ENCODE results near the gene RAD50. TPM values are rescaled to one million over a fixed set of nuclear protein-coding genes. Genes with fewer than 3 reads are reported as not detected.

Gene RAD50
- polyA plus RNA-seq, 1 of the 3 experiments (the other 2 are of a cell fraction), result 20.0 TPM

DNA sequence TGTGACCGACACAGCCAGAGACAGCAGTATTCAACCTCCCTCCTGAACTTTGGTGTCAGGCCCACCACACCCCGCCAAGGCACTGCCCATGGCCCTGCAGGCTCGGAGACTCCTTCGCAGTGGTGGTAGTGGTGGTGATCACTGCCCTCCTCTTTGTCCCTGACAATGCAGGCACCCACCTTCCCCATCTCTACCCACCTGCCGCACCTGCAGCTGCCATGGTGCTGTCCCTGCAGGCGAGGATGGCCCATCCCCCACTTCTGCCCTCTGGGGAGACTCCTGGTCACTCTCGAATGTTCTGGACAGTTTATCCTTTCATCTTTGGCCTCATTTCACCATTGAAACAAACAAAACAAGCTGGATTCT lies 112.7 kb downstream of the RAD50 start:
- ChIA-PET POLR2A (no interaction called here), CTCF (interaction anchor here (0.7 kb wide), 1 partner anchor 18 kb away, joined by 3 read pairs; no protein-coding TSS in a partner anchor)
- no peak overlapping the region for H3K9ac ChIP-seq
- 81% methylated on average over 4 of the region's 7 CpGs for WGBS (ENCODE audit: low lambda C conversion rate)
- no peaks in the 10 kb centered on the region for H3K27me3 ChIP-seq (ENCODE audit: insufficient read depth)
- no peak for DNase-seq
- H3K79me2 ChIP-seq (ENCODE audit: insufficient read depth), result no peaks in the 10 kb centered on the region
- no peaks in the 10 kb centered on the region for H3K9me2 ChIP-seq
- H3K4me3 ChIP-seq (ENCODE audit: low read depth in 2 of 2, low read length in 1 of 2), result no peak overlapping the region
- no peak for TF ChIP-seq ELF1 (IDR thresholded peaks at IDR 0.05)
- H3K36me3 ChIP-seq (replicated peaks in 1 of 2; ENCODE audit: control insufficient read depth in 1 of 2, insufficient read depth in 2 of 2, low read length in 1 of 2), result no peaks in the 10 kb centered on the region
- H4K20me1 ChIP-seq (ENCODE audit: insufficient read depth), result no peaks in the 10 kb centered on the region
- H3F3A ChIP-seq (replicated peaks; ENCODE audit: insufficient read depth), result peaks cover 5% of the 10 kb centered on the region
- H3K27ac ChIP-seq (ENCODE audit: low read depth in 2 of 2, low read length in 1 of 2), result no peak overlapping the region
- H2AFZ ChIP-seq (ENCODE audit: low read depth), result no peak overlapping the region
- H3K4me2 ChIP-seq, result no peak overlapping the region
- peaks cover 3 to 5% of the 10 kb centered on the region in 2 experiments; a peak in 2 of 4 replicates for H3K4me1 ChIP-seq (ENCODE audit: control insufficient read depth in 1 of 2, insufficient read depth in 2 of 2, low read depth in 1 of 2, low read length in 1 of 2)
- H3K9me3 ChIP-seq, result no peaks in the 10 kb centered on the region

DNA sequence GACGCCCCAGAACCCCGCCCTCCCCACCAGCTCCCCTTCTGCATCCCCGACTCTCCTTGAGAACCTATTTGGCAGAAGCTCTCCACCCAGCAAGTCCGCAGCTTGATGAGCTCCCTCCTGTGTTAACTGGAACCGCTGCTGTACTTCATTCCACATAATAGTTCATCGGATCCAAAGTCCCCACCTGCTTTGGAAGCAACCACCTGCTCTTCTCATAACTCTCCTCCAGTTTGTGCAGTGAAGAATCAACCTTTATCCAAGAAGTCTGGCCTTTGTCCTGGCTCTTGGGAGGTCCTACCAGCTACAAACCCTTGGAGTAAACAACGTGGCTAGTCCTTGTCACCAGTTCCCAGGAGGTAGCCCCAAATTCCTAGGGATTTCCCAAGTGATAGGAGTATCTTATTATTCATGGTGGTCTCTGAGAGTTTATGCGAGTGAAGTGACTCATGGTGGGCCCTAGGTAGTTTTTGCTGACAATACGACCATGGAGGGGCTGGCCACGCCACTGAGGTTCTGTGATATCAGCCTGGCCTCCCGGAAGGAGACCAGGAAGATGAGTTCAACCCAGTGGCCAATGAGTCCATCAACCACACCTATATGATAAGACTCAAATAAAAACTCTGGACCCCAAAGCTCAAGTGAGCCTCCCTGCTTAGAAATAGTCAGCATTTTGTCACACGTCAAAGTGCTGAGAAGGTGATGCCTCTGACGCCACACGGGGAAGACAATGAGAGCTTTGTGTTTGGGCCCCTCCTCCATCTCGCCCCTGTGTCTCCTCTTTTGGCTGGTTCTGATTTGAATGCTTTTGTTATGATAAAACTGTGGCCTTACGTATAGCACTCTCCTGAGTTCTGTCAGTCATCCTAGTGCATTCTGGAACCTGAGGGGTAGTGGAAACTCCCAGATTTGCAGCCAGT lies 113.4 kb downstream of the RAD50 start:
- H3K27me3 ChIP-seq (ENCODE audit: insufficient read depth), result no peaks in the 10 kb centered on the region
- ChIA-PET CTCF (interaction anchor here (0.7 to 0.8 kb wide), 2 partner anchors 11 to 18 kb away, joined by 3 read pairs; no protein-coding TSS in a partner anchor), POLR2A (no interaction called here)
- no peaks in the 10 kb centered on the region for H3K9me3 ChIP-seq
- no peak overlapping the region for H3K4me2 ChIP-seq
- TF ChIP-seq NFIC (IDR thresholded peaks at IDR 0.05; ENCODE audit: borderline replicate concordance) (no peak), EP300 (IDR thresholded peaks at IDR 0.05; ENCODE audit: borderline replicate concordance in 1 of 2, low read depth in 1 of 2, low read length in 1 of 2) (no peak), RFX5 (IDR thresholded peaks at IDR 0.05; ENCODE audit: low read length) (no peak)
- H2AFZ ChIP-seq (ENCODE audit: low read depth), result no peak overlapping the region
- H3F3A ChIP-seq (replicated peaks; ENCODE audit: insufficient read depth), result peaks cover 9% of the 10 kb centered on the region
- 83% methylated on average over 15 of the region's 16 CpGs for WGBS (ENCODE audit: low lambda C conversion rate)
- H4K20me1 ChIP-seq (ENCODE audit: insufficient read depth), result no peaks in the 10 kb centered on the region
- H3K4me3 ChIP-seq (ENCODE audit: low read depth in 2 of 2, low read length in 1 of 2), result no peak overlapping the region
- no peak for DNase-seq
- H3K9ac ChIP-seq, result no peak overlapping the region
- no peak overlapping the region for H3K27ac ChIP-seq (ENCODE audit: low read depth in 2 of 2, low read length in 1 of 2)
- no peaks in the 10 kb centered on the region for H3K79me2 ChIP-seq (ENCODE audit: insufficient read depth)
- no peaks in the 10 kb centered on the region for H3K9me2 ChIP-seq
- H3K4me1 ChIP-seq (ENCODE audit: control insufficient read depth in 1 of 2, insufficient read depth in 2 of 2, low read depth in 1 of 2, low read length in 1 of 2), result peaks cover 3 to 7% of the 10 kb centered on the region in 2 experiments; a peak in 3 of 4 replicates
- H3K36me3 ChIP-seq (replicated peaks in 1 of 2; ENCODE audit: control insufficient read depth in 1 of 2, insufficient read depth in 2 of 2, low read length in 1 of 2), result no peaks in the 10 kb centered on the region

- TF ChIP-seq RXRA (IDR thresholded peaks at IDR 0.05; ENCODE audit: borderline replicate concordance, low read depth) (no peak), FOXJ3 (CRISPR knock-in tag; IDR thresholded peaks at IDR 0.05) (no peak), TCF12 (IDR thresholded peaks at IDR 0.05) (no peak), TEAD4 (IDR thresholded peaks at IDR 0.05; ENCODE audit: borderline replicate concordance, insufficient read depth) (no peak), FOXM1 (IDR thresholded peaks at IDR 0.05; ENCODE audit: low read depth) (no peak), USF2 (IDR thresholded peaks at IDR 0.05; ENCODE audit: borderline replicate concordance, low read depth, low read length) (no peak), EZH2phosphoT487 (IDR thresholded peaks at IDR 0.05; ENCODE audit: borderline replicate concordance, low read depth) (no peak), NRF1 (IDR thresholded peaks at IDR 0.05; ENCODE audit: low read depth, low read length) (no peak), GATA2 (CRISPR knock-in tag; IDR thresholded peaks at IDR 0.05) (no peak), CHD2 (IDR thresholded peaks at IDR 0.05; ENCODE audit: low read length, partially characterized antibody) (no peak), RCOR1 (IDR thresholded peaks at IDR 0.05; ENCODE audit: low read length) (no peak), NFIC (IDR thresholded peaks at IDR 0.05; ENCODE audit: borderline replicate concordance) (no peak)
- TF ChIP-seq, protein P1, sequence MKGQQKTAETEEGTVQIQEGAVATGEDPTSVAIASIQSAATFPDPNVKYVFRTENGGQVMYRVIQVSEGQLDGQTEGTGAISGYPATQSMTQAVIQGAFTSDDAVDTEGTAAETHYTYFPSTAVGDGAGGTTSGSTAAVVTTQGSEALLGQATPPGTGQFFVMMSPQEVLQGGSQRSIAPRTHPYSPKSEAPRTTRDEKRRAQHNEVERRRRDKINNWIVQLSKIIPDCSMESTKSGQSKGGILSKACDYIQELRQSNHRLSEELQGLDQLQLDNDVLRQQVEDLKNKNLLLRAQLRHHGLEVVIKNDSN (IDR thresholded peaks at IDR 0.05; ENCODE audit: borderline replicate concordance, low read depth), result no peak
Observed at GRCh38 chr5:132671000-132671399, 114.2 kb downstream of the RAD50 start.

More at GRCh38 chr5:132671000-132671399, 114.2 kb downstream of the RAD50 start:
- CTCF ChIA-PET, result interaction anchor here (0.7 to 0.8 kb wide), 2 partner anchors 12 to 144 kb away, joined by 3 read pairs; no protein-coding TSS in a partner anchor
- no peak overlapping the region for H3K27ac ChIP-seq (ENCODE audit: low read depth in 2 of 2, low read length in 1 of 2)
- H3K4me1 ChIP-seq (ENCODE audit: control insufficient read depth in 1 of 2, insufficient read depth in 2 of 2, low read depth in 1 of 2, low read length in 1 of 2), result peaks cover 3 to 10% of the 10 kb centered on the region in 2 experiments; a peak in 3 of 4 replicates
- POLR2A ChIA-PET, result no interaction called here
- H4K20me1 ChIP-seq (ENCODE audit: insufficient read depth), result no peaks in the 10 kb centered on the region
- WGBS (ENCODE audit: low lambda C conversion rate), result 92% methylated on average over 3 of the region's 3 CpGs
- H3K9ac ChIP-seq, result no peak overlapping the region
- no peak for DNase-seq
- H3K4me2 ChIP-seq, result no peak overlapping the region
- no peaks in the 10 kb centered on the region for H3K79me2 ChIP-seq (ENCODE audit: insufficient read depth)
- no peaks in the 10 kb centered on the region for H3K36me3 ChIP-seq (replicated peaks in 1 of 2; ENCODE audit: control insufficient read depth in 1 of 2, insufficient read depth in 2 of 2, low read length in 1 of 2)
- no peaks in the 10 kb centered on the region for H3K9me2 ChIP-seq
- H3F3A ChIP-seq (replicated peaks; ENCODE audit: insufficient read depth), result peaks cover 10% of the 10 kb centered on the region
- no peak overlapping the region for H2AFZ ChIP-seq (ENCODE audit: low read depth)
- no peaks in the 10 kb centered on the region for H3K9me3 ChIP-seq
- H3K27me3 ChIP-seq (ENCODE audit: insufficient read depth), result no peaks in the 10 kb centered on the region
- H3K4me3 ChIP-seq (ENCODE audit: low read depth in 2 of 2, low read length in 1 of 2), result no peak overlapping the region
